Gastrocnemius medialis (tissue), 4 donors: ENCODE measurements around the gene LAMTOR2. TPM values are rescaled to one million over a fixed set of nuclear protein-coding genes. Genes with fewer than 3 reads are reported as not detected.
A peak's percentile ranks its signal among the peaks of the same experiment; 100 is the strongest.

Source experiments
- ATAC-seq, 2 donors: fragments of 150-250 bp; one replicate each; pipeline ENCODE4 v1.9.1; 2016
- DNase-seq, 2 donors: peaks; one replicate each; pipeline ENCODE4 v3.0.0-alpha.2; 2019
- H3K27ac ChIP-seq, 4 donors: fragments of 200-600 bp; sonication (generic); 1 replicate in 1 of 4; 2 replicates in 3 of 4; pipeline ENCODE4 v1.5.1; 2016 to 2018; ENCODE audit warnings: mild to moderate bottlenecking in 2 of 4, moderate library complexity in 1 of 4
- H3K27me3 ChIP-seq, 3 donors: fragments of 200-600 bp; sonication (generic) in 2 of 3; 1 replicate in 1 of 3; 2 replicates in 2 of 3; pipeline versions ENCODE4 v1.5.1 to v1.6.0; 2016 to 2019; ENCODE audit warnings: mild to moderate bottlenecking in 1 of 3, moderate library complexity in 1 of 3
- H3K36me3 ChIP-seq, 2 donors: fragments of 200-600 bp; sonication (generic) in 1 of 2; one replicate each; pipeline ENCODE4 v1.5.1; 2017 to 2018
- H3K4me1 ChIP-seq, 2 donors: fragments of 200-600 bp; sonication (generic) in 1 of 2; one replicate each; pipeline ENCODE4 v1.5.1; 2016 to 2017; ENCODE audit warnings: mild to moderate bottlenecking in 2 of 2
- H3K4me3 ChIP-seq, 4 donors: fragments of 200-600 bp; sonication (generic) in 3 of 4; 1 replicate in 1 of 4; 2 replicates in 3 of 4; pipeline ENCODE4 v1.5.1; 2016 to 2019; ENCODE audit warnings: mild to moderate bottlenecking in 2 of 4
- H3K9me3 ChIP-seq, 3 donors: fragments of 200-600 bp; sonication (generic) in 2 of 3; 1 replicate in 1 of 3; 2 replicates in 2 of 3; pipeline ENCODE4 v1.5.1; 2016 to 2019
- CTCF ChIP-seq, 5 experiments: fragments of 450-650 bp in 3 of 5; fragments of 200-600 bp in 2 of 5; sonication (generic) in 2 of 5; IDR thresholded peaks in 4 of 5; conservative IDR thresholded peaks in 1 of 5; 1 replicate in 4 of 5; 2 replicates in 1 of 5; pipeline ENCODE4 v1.5.1; 2016 to 2019; ENCODE audit warnings: antibody characterized with exemption in 5 of 5, mild to moderate bottlenecking in 3 of 5, moderate library complexity in 3 of 5
- POLR2A ChIP-seq, 2 donors: fragments of 450-650 bp; IDR thresholded peaks; one replicate each; pipeline ENCODE4 v1.6.1; 2017; ENCODE audit warnings: antibody characterized with exemption in 2 of 2, mild to moderate bottlenecking in 2 of 2, moderate library complexity in 2 of 2
- in situ Hi-C, 4 donors: fragments of 200-750 bp; cut with MboI; loops; one replicate each; pipeline versions ENCODE4 v1.15.0 to v1.8.0; 2017; ENCODE audit warnings: low sequenced_read_pairs in 4 of 4
- intact Hi-C: fragments of 100-400 bp; cut with DNase I; formaldehyde crosslinking; loops from one replicate; pipeline ENCODE4 v1.15.1; 2023; ENCODE audit warnings: low total_unique reads
- total RNA-seq, 4 donors: library from RNA; depleted of rRNA; stranded (reverse); fragments of >200 nt; gene quantifications; one replicate each; pipeline versions ENCODE4 v1.1.0 to v1.2.3, GENCODE V29; 2016

LAMTOR2 gene
- total RNA-seq, 4 donors from 2014 or later = 51.5 to 82.7 (median 72.6) TPM

DNA sequence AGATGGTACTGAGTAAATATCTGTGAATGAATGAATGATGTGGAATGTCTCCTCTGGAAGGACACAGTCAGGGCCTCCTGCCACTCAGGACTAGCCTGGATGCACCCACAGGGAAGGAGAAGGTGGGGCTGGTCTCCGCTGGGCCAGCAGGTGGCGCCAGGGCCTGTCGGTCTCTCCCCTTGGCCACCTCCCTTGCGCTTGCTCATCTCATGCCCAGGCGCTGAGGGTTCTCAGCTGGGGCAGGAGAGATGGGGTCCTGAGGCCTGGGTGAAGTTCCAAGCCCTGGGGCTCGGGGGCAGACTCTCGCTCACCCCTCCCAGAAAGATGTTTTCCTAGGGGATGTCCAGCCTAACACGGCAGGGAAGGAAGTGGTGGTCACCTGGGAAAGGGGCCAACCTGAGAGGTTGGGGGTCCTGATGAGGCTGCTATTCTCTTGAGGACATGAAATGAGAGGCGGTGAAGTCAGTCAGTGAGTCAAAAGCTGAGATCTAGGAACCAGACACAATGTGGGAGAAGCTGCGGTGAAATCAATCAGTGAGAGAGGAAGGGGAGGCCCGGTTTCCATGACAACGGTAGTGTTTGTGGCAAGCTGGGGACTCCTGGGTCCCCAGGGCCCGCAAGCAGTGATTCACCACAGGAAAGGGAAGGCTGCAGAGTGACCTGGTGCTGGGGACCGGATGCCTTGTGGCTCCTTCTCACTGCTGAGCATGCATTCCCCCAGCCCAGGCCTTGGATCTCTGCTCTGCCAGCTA is 42.2 kb downstream of the LAMTOR2 start:
- H3K4me3 ChIP-seq = no peak overlapping the region
- peak overlapping the region; percentile 50 to 80 (median 74) for H3K27ac ChIP-seq
- H3K36me3 ChIP-seq = no peaks in the 10 kb centered on the region
- DNase-seq (peak; percentile 85 to 90), ATAC-seq (peak; percentile 96 to 98)
- H3K9me3 ChIP-seq = no peaks in the 10 kb centered on the region
- peak; percentile 97 to 98 (median 98) for TF ChIP-seq CTCF (IDR thresholded peaks at IDR 0.05 in 4 of 5, conservative IDR thresholded peaks at IDR 0.05 in 1 of 5)
- no peak for TF ChIP-seq POLR2A (IDR thresholded peaks at IDR 0.05)
- H3K27me3 ChIP-seq = no peaks in the 10 kb centered on the region
- in situ Hi-C loops = loop anchor here in 3 of 4 donors (5.0 kb wide), 1 partner anchor 35 kb away; no protein-coding TSS in a partner anchor
- intact Hi-C loops = loop anchor here (1.0 to 5.0 kb wide), 3 partner anchors 33 to 185 kb away; partner anchors contain the start of genes PMF1, SMG5 and TMEM79
- peaks cover 7 to 23% of the 10 kb centered on the region in 2 donors for H3K4me1 ChIP-seq

GRCh38 chr1:156097499-156098178 is 43.1 kb downstream of the LAMTOR2 start:
- TF ChIP-seq POLR2A (IDR thresholded peaks at IDR 0.05) (no peak), CTCF (IDR thresholded peaks at IDR 0.05 in 4 of 5, conservative IDR thresholded peaks at IDR 0.05 in 1 of 5) (no peak)
- no peaks in the 10 kb centered on the region for H3K36me3 ChIP-seq
- no peaks in the 10 kb centered on the region for H3K27me3 ChIP-seq
- H3K27ac ChIP-seq = peak overlapping the region; percentile 50 to 80 (median 74)
- in situ Hi-C loops (loop anchor here in 3 of 4 donors (5.0 kb wide), 1 partner anchor 35 kb away; no protein-coding TSS in a partner anchor), intact Hi-C loops (loop anchor here (5.0 kb wide), 2 partner anchors 115 to 185 kb away; partner anchors contain the start of genes PMF1, SMG5 and TMEM79)
- no peak overlapping the region for H3K4me3 ChIP-seq
- no peak for ATAC-seq
- H3K9me3 ChIP-seq = no peaks in the 10 kb centered on the region
- DNase-seq = no peak
- H3K4me1 ChIP-seq = peaks cover 15 to 23% of the 10 kb centered on the region in 2 donors

- DNase-seq (no peak), ATAC-seq (no peak)
- intact Hi-C loops (loop anchor here (5.0 kb wide), 2 partner anchors 114 to 184 kb away; partner anchors contain the start of genes PMF1, SMG5 and TMEM79), in situ Hi-C loops (loop anchor here in 3 of 4 donors (5.0 kb wide), 1 partner anchor 34 kb away; no protein-coding TSS in a partner anchor)
- Histone ChIP-seq H3K27ac (no peak overlapping the region), H3K27me3 (no peaks in the 10 kb centered on the region), H3K9me3 (no peaks in the 10 kb centered on the region), H3K4me1 (peaks cover 26 to 27% of the 10 kb centered on the region in 2 donors), H3K4me3 (no peak overlapping the region), H3K36me3 (no peaks in the 10 kb centered on the region)
- no peak for TF ChIP-seq CTCF (IDR thresholded peaks at IDR 0.05 in 4 of 5, conservative IDR thresholded peaks at IDR 0.05 in 1 of 5)
- TF ChIP-seq POLR2A (IDR thresholded peaks at IDR 0.05) = no peak
Observed at GRCh38 chr1:156098784-156099183, 44.2 kb downstream of the LAMTOR2 start.

- no peaks in the 10 kb centered on the region for H3K36me3 ChIP-seq
- H3K4me1 ChIP-seq = peaks cover 31% of the 10 kb centered on the region in 2 donors
- H3K27ac ChIP-seq = no peak overlapping the region
- DNase-seq = no peak
- H3K4me3 ChIP-seq = no peak overlapping the region
- no peak for ATAC-seq
- TF ChIP-seq CTCF (IDR thresholded peaks at IDR 0.05 in 4 of 5, conservative IDR thresholded peaks at IDR 0.05 in 1 of 5) (no peak), POLR2A (IDR thresholded peaks at IDR 0.05) (no peak)
- no peaks in the 10 kb centered on the region for H3K27me3 ChIP-seq
- H3K9me3 ChIP-seq = no peaks in the 10 kb centered on the region
- in situ Hi-C loops = loop anchor here in 3 of 4 donors (5.0 kb wide), 1 partner anchor 33 kb away; no protein-coding TSS in a partner anchor
- intact Hi-C loops = loop anchor here (5.0 kb wide), 2 partner anchors 113 to 183 kb away; partner anchors contain the start of genes PMF1, SMG5 and TMEM79
Observed at GRCh38 chr1:156099282-156099681, 44.7 kb downstream of the LAMTOR2 start.
